GM11168 (cell line): ENCODE results near the gene MMP1.

Experiments
- in situ Hi-C: fragments of 300-500 bp; cut with MboI; formaldehyde crosslinking; loops from one replicate; pipeline ENCODE4 v1.12.0; 2022; ENCODE audit warnings: low sequenced_read_pairs; ENCODE audit not compliant: unreplicated experiment

The MMP1 gene

GRCh38 chr11:102809971-102810370 is 12.0 kb upstream of the MMP1 start:
- in situ Hi-C loops: no loop called here

GRCh38 chr11:102807921-102808320 is 10.0 kb upstream of the MMP1 start:
- in situ Hi-C loops: no loop called here

GRCh38 chr11:102806296-102806695 is 8.3 kb upstream of the MMP1 start:
- in situ Hi-C loops: no loop called here

- in situ Hi-C loops: no loop called here
These were observed 4.4 kb upstream of the MMP1 start for GRCh38 chr11:102802341-102802740.

- in situ Hi-C loops: no loop called here
These were observed 2.8 kb upstream of the MMP1 start for GRCh38 chr11:102800767-102801166.

GRCh38 chr11:102799681-102800340 is 1.9 kb upstream of the MMP1 start:
- in situ Hi-C loops: no loop called here

GRCh38 chr11:102794382-102794781 is 3.6 kb downstream of the MMP1 start:
- in situ Hi-C loops: no loop called here

- in situ Hi-C loops: no loop called here
These were observed 4.2 kb downstream of the MMP1 start for GRCh38 chr11:102793677-102794290.

- in situ Hi-C loops: no loop called here
These were observed 5.4 kb downstream of the MMP1 start for GRCh38 chr11:102792604-102793003.

GRCh38 chr11:102791271-102792036 is 6.5 kb downstream of the MMP1 start:
- in situ Hi-C loops: no loop called here

GRCh38 chr11:102788334-102788995 is 9.5 kb downstream of the MMP1 start:
- in situ Hi-C loops: no loop called here

GRCh38 chr11:102784380-102784779 is 13.6 kb downstream of the MMP1 start:
- in situ Hi-C loops: no loop called here

GRCh38 chr11:102783720-102784119 is 14.2 kb downstream of the MMP1 start:
- in situ Hi-C loops: no loop called here

- in situ Hi-C loops: no loop called here
These were observed 14.9 kb downstream of the MMP1 start for GRCh38 chr11:102783016-102783415.

GRCh38 chr11:102781676-102782075 is 16.3 kb downstream of the MMP1 start:
- in situ Hi-C loops: no loop called here

- in situ Hi-C loops: no loop called here
These were observed 17.5 kb downstream of the MMP1 start, which contains the start of gene MMP10 for GRCh38 chr11:102780491-102780918. Gene MMP10 (minus strand): TSS chr11:102780628. CDS start chr11:102780591, 37 bp downstream.

- in situ Hi-C loops: no loop called here
These were observed 21.5 kb downstream of the MMP1 start for GRCh38 chr11:102776454-102776853.

- in situ Hi-C loops: no loop called here
These were observed 24.6 kb downstream of the MMP1 start for GRCh38 chr11:102773386-102773785.

- in situ Hi-C loops: no loop called here
These were observed 26.6 kb downstream of the MMP1 start for GRCh38 chr11:102771351-102771750.

GRCh38 chr11:102770191-102770590 is 27.8 kb downstream of the MMP1 start:
- in situ Hi-C loops: no loop called here

GRCh38 chr11:102767800-102768199 is 30.2 kb downstream of the MMP1 start:
- in situ Hi-C loops: no loop called here
